Measurements from ENCODE around the gene MAGEF1. TPM values are rescaled to one million over a fixed set of nuclear protein-coding genes. Genes with fewer than 3 reads are reported as not detected.

The MAGEF1 gene
- total and polyA plus RNA-seq, 10 of the 15 experiments (the other 5 are each of a cell fraction or from before 2014, with no cell fraction given) = 2.3 to 62.2 (median 27.1) TPM

- DNase-seq (ENCODE audit: low read depth, low spot score) (no peak), ATAC-seq (no peak), FAIRE-seq (no peak)
- Histone ChIP-seq H4K20me1 (ENCODE audit: control insufficient read depth, insufficient read depth) (no peaks in the 10 kb centered on the region), H3K27me3 (replicated peaks in 1 of 2; ENCODE audit: control insufficient read depth in 2 of 2, insufficient read depth in 2 of 2, low read length in 1 of 2) (no peaks in the 10 kb centered on the region; a peak in 1 of 4 replicates), H3K9ac (ENCODE audit: control insufficient read depth, insufficient read depth, low read length) (no peak overlapping the region), H3K79me2 (ENCODE audit: control insufficient read depth, insufficient read depth, low read length) (no peaks in the 10 kb centered on the region), H3K4me3 (no peak overlapping the region), H3K36me3 (ENCODE audit: control insufficient read depth in 2 of 2, insufficient read depth in 2 of 2, low read length in 1 of 2) (no peaks in the 10 kb centered on the region), H3K4me1 (ENCODE audit: control insufficient read depth, insufficient read depth, low read length) (no peaks in the 10 kb centered on the region), H3K27ac (ENCODE audit: control insufficient read depth, insufficient read depth) (no peak overlapping the region), H3K4me2 (ENCODE audit: control insufficient read depth, insufficient read depth) (no peak overlapping the region), H3K9me3 (replicated peaks; ENCODE audit: control insufficient read depth, insufficient read depth, low read length) (no peaks in the 10 kb centered on the region), H2AFZ (ENCODE audit: control insufficient read depth, low read depth, low read length) (no peak overlapping the region)
- ChIA-PET RAD21 (ENCODE audit: unreplicated experiment) (interaction anchor here (0.8 kb wide), 1 partner anchor 164 kb away, joined by 3 read pairs; no protein-coding TSS in a partner anchor), SMC1A (ENCODE audit: uncharacterized antibody, unreplicated experiment) (interaction anchor here (0.7 to 1.4 kb wide), 3 partner anchors 19 to 166 kb away, joined by 3 read pairs; no protein-coding TSS in a partner anchor), POLR2A (no interaction called here), CTCF (interaction anchor here (0.7 to 1.2 kb wide), 3 partner anchors 12 to 328 kb away, joined by 3 to 5 read pairs (median 3); no protein-coding TSS in a partner anchor)
- no TSS peak for BruUV-seq (replicated peaks)
- in situ Hi-C loops (cut with MboI) (no loop called here), intact Hi-C loops (cut with micrococcal nuclease; ENCODE audit: unreplicated experiment) (no loop called here)
- no peak for TF ChIP-seq NBN (IDR thresholded peaks at IDR 0.05)
- TF ChIP-seq BHLHE40 (IDR thresholded peaks at IDR 0.05; ENCODE audit: borderline replicate concordance in 1 of 2, low read depth in 2 of 2, low read length in 1 of 2) = no peak
- TF ChIP-seq CBX5 (IDR thresholded peaks at IDR 0.05; ENCODE audit: low read depth) = no peak
- TF ChIP-seq HDAC2 (IDR thresholded peaks at IDR 0.05) = no peak
- TF ChIP-seq KDM1A (IDR thresholded peaks at IDR 0.05; ENCODE audit: borderline replicate concordance) = no peak
- no peak for TF ChIP-seq BMI1 (IDR thresholded peaks at IDR 0.05; ENCODE audit: borderline replicate concordance)
- no peak for TF ChIP-seq SRF (IDR thresholded peaks at IDR 0.05; ENCODE audit: low read depth in 2 of 2, low read length in 2 of 2)
- 19% methylated on average over 4 of the region's 4 CpGs for WGBS (ENCODE audit: insufficient coverage, insufficient replicate concordance, low lambda C conversion rate, missing lambda C conversion rate)
These were observed 12.8 kb upstream of the MAGEF1 start for GRCh38 chr3:184724699-184725098.

GRCh38 chr3:184719709-184720108 is 7.8 kb upstream of the MAGEF1 start:
- Histone ChIP-seq H3K27me3 (replicated peaks in 1 of 2; ENCODE audit: control insufficient read depth in 2 of 2, insufficient read depth in 2 of 2, low read length in 1 of 2) (0 out of 4 replicates have a peak, but pooled peaks cover 0 to 3% of the 10 kb centered on the region in 2 experiments), H3K4me2 (ENCODE audit: control insufficient read depth, insufficient read depth) (no peak overlapping the region), H3K27ac (ENCODE audit: control insufficient read depth, insufficient read depth) (no peak overlapping the region), H3K4me3 (no peak overlapping the region), H4K20me1 (ENCODE audit: control insufficient read depth, insufficient read depth) (no peaks in the 10 kb centered on the region), H3K9me3 (replicated peaks; ENCODE audit: control insufficient read depth, insufficient read depth, low read length) (no peaks in the 10 kb centered on the region), H3K9ac (ENCODE audit: control insufficient read depth, insufficient read depth, low read length) (no peak overlapping the region), H2AFZ (ENCODE audit: control insufficient read depth, low read depth, low read length) (no peak overlapping the region), H3K4me1 (ENCODE audit: control insufficient read depth, insufficient read depth, low read length) (no peaks in the 10 kb centered on the region), H3K79me2 (ENCODE audit: control insufficient read depth, insufficient read depth, low read length) (no peaks in the 10 kb centered on the region), H3K36me3 (ENCODE audit: control insufficient read depth in 2 of 2, insufficient read depth in 2 of 2, low read length in 1 of 2) (no peaks in the 10 kb centered on the region)
- DNase-seq (ENCODE audit: low read depth, low spot score) (no peak), FAIRE-seq (no peak), ATAC-seq (no peak)
- no TSS peak for BruUV-seq (replicated peaks)
- ChIA-PET RAD21 (ENCODE audit: unreplicated experiment) (no interaction called here), POLR2A (no interaction called here), CTCF (interaction anchor here (0.9 kb wide), 1 partner anchor 7 kb away, joined by 3 read pairs; no protein-coding TSS in a partner anchor), SMC1A (ENCODE audit: uncharacterized antibody, unreplicated experiment) (no interaction called here)
- intact Hi-C loops (cut with micrococcal nuclease; ENCODE audit: unreplicated experiment) = no loop called here
- WGBS (ENCODE audit: insufficient coverage, insufficient replicate concordance, low lambda C conversion rate, missing lambda C conversion rate) = 12% methylated on average over 4 of the region's 4 CpGs
- in situ Hi-C loops (cut with MboI) = no loop called here
- TF ChIP-seq POLR2A (IDR thresholded peaks at IDR 0.05; ENCODE audit: low read depth, low read length) (no peak), TCF12 (IDR thresholded peaks at IDR 0.05; ENCODE audit: low read depth, low read length) (no peak), BCL11A (IDR thresholded peaks at IDR 0.05; ENCODE audit: low read depth, low read length) (no peak), POU2F2 (IDR thresholded peaks at IDR 0.05; ENCODE audit: borderline replicate concordance, low read depth, low read length) (no peak), LARP7 (IDR thresholded peaks at IDR 0.05) (no peak), NFIC (IDR thresholded peaks at IDR 0.05; ENCODE audit: low read depth, low read length) (no peak), PAX8 (IDR thresholded peaks at IDR 0.05) (no peak), POLR2AphosphoS2 (IDR thresholded peaks at IDR 0.05; ENCODE audit: low read depth, low read length) (no peak)
- TF ChIP-seq, protein P1, sequence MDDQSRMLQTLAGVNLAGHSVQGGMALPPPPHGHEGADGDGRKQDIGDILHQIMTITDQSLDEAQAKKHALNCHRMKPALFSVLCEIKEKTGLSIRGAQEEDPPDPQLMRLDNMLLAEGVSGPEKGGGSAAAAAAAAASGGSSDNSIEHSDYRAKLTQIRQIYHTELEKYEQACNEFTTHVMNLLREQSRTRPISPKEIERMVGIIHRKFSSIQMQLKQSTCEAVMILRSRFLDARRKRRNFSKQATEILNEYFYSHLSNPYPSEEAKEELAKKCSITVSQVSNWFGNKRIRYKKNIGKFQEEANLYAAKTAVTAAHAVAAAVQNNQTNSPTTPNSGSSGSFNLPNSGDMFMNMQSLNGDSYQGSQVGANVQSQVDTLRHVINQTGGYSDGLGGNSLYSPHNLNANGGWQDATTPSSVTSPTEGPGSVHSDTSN (IDR thresholded peaks at IDR 0.05; ENCODE audit: insufficient replicate concordance, low read depth, low read length) = no peak

Data from GM12878 (cell line).